Measurements from ENCODE around the gene TLDC2.
"Not testable (repeated sequence)": the region's sequence is repeated elsewhere in the genome, so short reads cannot be mapped to it uniquely, and the experiment has no call there.

Gene TLDC2

GRCh38 chr20:36932476-36933426 lies 56.8 kb downstream of the TLDC2 start:
- no peak for DNase-seq (ENCODE audit: low read depth)
- no peak overlapping the region for H3K4me3 ChIP-seq (ENCODE audit: low read depth, low read length)

- H3K4me3 ChIP-seq (ENCODE audit: low read depth, low read length); DNase-seq (ENCODE audit: low read depth): not testable (repeated sequence)
Measured at GRCh38 chr20:36933571-36933970, 57.6 kb downstream of the TLDC2 start.

GRCh38 chr20:36936341-36936740 lies 60.4 kb downstream of the TLDC2 start:
- no peak for DNase-seq (ENCODE audit: low read depth)
- H3K4me3 ChIP-seq (ENCODE audit: low read depth, low read length): no peak overlapping the region

- DNase-seq (ENCODE audit: low read depth): not testable (repeated sequence)
Measured at GRCh38 chr20:36936761-36937401, 60.9 kb downstream of the TLDC2 start.

GRCh38 chr20:36937402-36937770 lies 61.4 kb downstream of the TLDC2 start:
- H3K4me3 ChIP-seq (ENCODE audit: low read depth, low read length): no peak overlapping the region
- no peak for DNase-seq (ENCODE audit: low read depth)

More at GRCh38 chr20:36936761-36937401, 60.9 kb downstream of the TLDC2 start:
- not testable (repeated sequence) for H3K4me3 ChIP-seq (ENCODE audit: low read depth, low read length)

GRCh38 chr20:36941401-36941835 lies 65.5 kb downstream of the TLDC2 start:
- H3K4me3 ChIP-seq (ENCODE audit: low read depth, low read length): no peak overlapping the region
- no peak for DNase-seq (ENCODE audit: low read depth)

Data from skeletal muscle cell (primary cell).